Osteoblast (primary cell): ENCODE data around the gene MXD3. TPM values are rescaled to one million over a fixed set of nuclear protein-coding genes. Genes with fewer than 3 reads are reported as not detected.
"Not testable (repeated sequence)": the region's sequence is repeated elsewhere in the genome, so short reads cannot be mapped to it uniquely, and the experiment has no call there.

Experiments used
- DNase-seq: peaks from one replicate; pipeline ENCODE4 v3.0.0; 2011; ENCODE audit warnings: low spot score, mixed read lengths; ENCODE audit not compliant: insufficient read length; ENCODE audit errors: missing footprints
- H2AFZ ChIP-seq: 2 replicates; pipeline ENCODE4 v1.6.0; 2011; ENCODE audit warnings: mild to moderate bottlenecking, low read length
- H3K27ac ChIP-seq: 2 replicates; pipeline ENCODE4 v1.5.1; 2011; ENCODE audit warnings: mild to moderate bottlenecking, low read depth, low read length, moderate library complexity
- H3K27me3 ChIP-seq: 2 replicates; pipeline ENCODE4 v1.6.0; 2012; ENCODE audit warnings: mild to moderate bottlenecking, control low read depth, inconsistent platforms, low read length, moderate library complexity; ENCODE audit not compliant: insufficient read depth
- H3K36me3 ChIP-seq: 2 replicates; pipeline ENCODE4 v1.5.1; 2011; ENCODE audit warnings: mild to moderate bottlenecking, low read length, control low read depth, moderate library complexity; ENCODE audit not compliant: insufficient read depth
- H3K4me1 ChIP-seq: 2 replicates; pipeline ENCODE4 v1.5.1; 2011; ENCODE audit warnings: mild to moderate bottlenecking, low read length, control low read depth, moderate library complexity; ENCODE audit not compliant: insufficient read depth
- H3K4me2 ChIP-seq: 2 replicates; pipeline ENCODE4 v1.6.0; 2011; ENCODE audit warnings: mild to moderate bottlenecking, low read length; ENCODE audit not compliant: insufficient read depth
- H3K4me3 ChIP-seq: fragments of 200-600 bp; sonication (generic); 3 replicates; pipeline ENCODE4 v1.5.1; 2012; ENCODE audit warnings: mild to moderate bottlenecking, low read length, inconsistent platforms; ENCODE audit not compliant: insufficient read depth
- H3K79me2 ChIP-seq: 2 replicates; pipeline ENCODE4 v1.6.0; 2012; ENCODE audit warnings: mild to moderate bottlenecking, low read length, control low read depth, inconsistent platforms; ENCODE audit not compliant: insufficient read depth
- H3K9me3 ChIP-seq: 2 replicates; pipeline ENCODE4 v1.5.1; 2011; ENCODE audit warnings: low read depth, low read length, control low read depth
- H4K20me1 ChIP-seq: 2 replicates; pipeline ENCODE4 v1.6.0; 2012; ENCODE audit warnings: mild to moderate bottlenecking, low read length, control low read depth; ENCODE audit not compliant: insufficient read depth
- CTCF ChIP-seq: IDR thresholded peaks from 2 replicates; pipeline ENCODE4 v1.5.1; 2011; ENCODE audit warnings: mild to moderate bottlenecking, low read depth, low read length, moderate library complexity; ENCODE audit errors: extremely low read depth
- total RNA-seq: library from RNA; depleted of rRNA; stranded (reverse); fragments of >200 nt; gene quantifications from 2 replicates; pipeline ENCODE4 v1.2.3, GENCODE V29; 2012

The MXD3 gene
- total RNA-seq, 1 donor: 3.3 TPM

- H3K4me2 ChIP-seq: no peak overlapping the region
- H2AFZ ChIP-seq: no peak overlapping the region
- no peak for TF ChIP-seq CTCF
- peaks cover 32% of the 10 kb centered on the region for H4K20me1 ChIP-seq
- H3K9me3 ChIP-seq: no peaks in the 10 kb centered on the region
- no peak overlapping the region for H3K27ac ChIP-seq
- no peak for DNase-seq
- peaks cover 37% of the 10 kb centered on the region for H3K36me3 ChIP-seq
- H3K79me2 ChIP-seq: peaks cover 49% of the 10 kb centered on the region
- peaks cover 39% of the 10 kb centered on the region for H3K4me1 ChIP-seq
- no peak overlapping the region for H3K4me3 ChIP-seq
- no peaks in the 10 kb centered on the region for H3K27me3 ChIP-seq
Observed at GRCh38 chr5:177308740-177309139, 3.0 kb downstream of the MXD3 start.

GRCh38 chr5:177307544-177308363 lies 3.9 kb downstream of the MXD3 start:
- H3K9me3 ChIP-seq: no peaks in the 10 kb centered on the region
- no peak overlapping the region for H3K4me2 ChIP-seq
- peaks cover 37% of the 10 kb centered on the region for H3K36me3 ChIP-seq
- no peaks in the 10 kb centered on the region for H3K27me3 ChIP-seq
- peaks cover 30% of the 10 kb centered on the region for H4K20me1 ChIP-seq
- H3K27ac ChIP-seq: no peak overlapping the region
- no peak for DNase-seq
- peaks cover 59% of the 10 kb centered on the region for H3K79me2 ChIP-seq
- no peak for TF ChIP-seq CTCF
- no peak overlapping the region for H3K4me3 ChIP-seq
- peaks cover 36% of the 10 kb centered on the region for H3K4me1 ChIP-seq
- H2AFZ ChIP-seq: no peak overlapping the region

- no peak overlapping the region for H3K27ac ChIP-seq
- peaks cover 67% of the 10 kb centered on the region for H3K79me2 ChIP-seq
- H3K36me3 ChIP-seq: peaks cover 40% of the 10 kb centered on the region
- H3K4me1 ChIP-seq: peaks cover 39% of the 10 kb centered on the region
- H3K4me2 ChIP-seq: no peak overlapping the region
- no peak for TF ChIP-seq CTCF
- peaks cover 34% of the 10 kb centered on the region for H4K20me1 ChIP-seq
- H3K9me3 ChIP-seq: no peaks in the 10 kb centered on the region
- no peak overlapping the region for H3K4me3 ChIP-seq
- no peaks in the 10 kb centered on the region for H3K27me3 ChIP-seq
- no peak overlapping the region for H2AFZ ChIP-seq
- DNase-seq: no peak
Observed at GRCh38 chr5:177306674-177307543, 4.8 kb downstream of the MXD3 start.

GRCh38 chr5:177306103-177306640 lies 5.5 kb downstream of the MXD3 start:
- H3K4me1 ChIP-seq: peaks cover 37% of the 10 kb centered on the region
- peaks cover 47% of the 10 kb centered on the region for H3K36me3 ChIP-seq
- peak; percentile 92 for DNase-seq
- H3K4me3 ChIP-seq, H3K27ac ChIP-seq, H2AFZ ChIP-seq, H3K4me2 ChIP-seq, H3K9me3 ChIP-seq, H3K27me3 ChIP-seq: not testable (repeated sequence)
- peaks cover 36% of the 10 kb centered on the region for H4K20me1 ChIP-seq
- peaks cover 73% of the 10 kb centered on the region for H3K79me2 ChIP-seq
